ENCODE measurements around the gene ATXN10.

DNA sequence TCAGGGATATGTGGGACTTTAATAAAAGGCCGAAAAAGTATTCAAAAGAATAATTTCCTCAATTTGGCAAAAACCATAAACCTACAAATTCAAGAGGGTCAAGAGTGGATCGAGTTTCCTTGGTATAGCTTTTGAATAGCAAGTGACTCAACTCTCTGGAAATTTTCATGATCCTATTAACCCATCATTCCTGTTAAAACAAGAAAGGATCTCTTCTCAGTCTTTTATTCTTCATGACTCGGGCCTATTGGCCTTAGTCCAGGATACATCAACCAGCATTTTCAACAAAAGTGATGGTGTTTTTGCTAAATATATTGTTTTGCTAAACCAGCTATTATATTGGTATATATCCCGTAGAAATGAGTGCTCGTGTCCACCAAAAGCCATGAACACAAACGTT is 110.3 kb downstream of the ATXN10 start:
- TF ChIP-seq, protein P1, sequence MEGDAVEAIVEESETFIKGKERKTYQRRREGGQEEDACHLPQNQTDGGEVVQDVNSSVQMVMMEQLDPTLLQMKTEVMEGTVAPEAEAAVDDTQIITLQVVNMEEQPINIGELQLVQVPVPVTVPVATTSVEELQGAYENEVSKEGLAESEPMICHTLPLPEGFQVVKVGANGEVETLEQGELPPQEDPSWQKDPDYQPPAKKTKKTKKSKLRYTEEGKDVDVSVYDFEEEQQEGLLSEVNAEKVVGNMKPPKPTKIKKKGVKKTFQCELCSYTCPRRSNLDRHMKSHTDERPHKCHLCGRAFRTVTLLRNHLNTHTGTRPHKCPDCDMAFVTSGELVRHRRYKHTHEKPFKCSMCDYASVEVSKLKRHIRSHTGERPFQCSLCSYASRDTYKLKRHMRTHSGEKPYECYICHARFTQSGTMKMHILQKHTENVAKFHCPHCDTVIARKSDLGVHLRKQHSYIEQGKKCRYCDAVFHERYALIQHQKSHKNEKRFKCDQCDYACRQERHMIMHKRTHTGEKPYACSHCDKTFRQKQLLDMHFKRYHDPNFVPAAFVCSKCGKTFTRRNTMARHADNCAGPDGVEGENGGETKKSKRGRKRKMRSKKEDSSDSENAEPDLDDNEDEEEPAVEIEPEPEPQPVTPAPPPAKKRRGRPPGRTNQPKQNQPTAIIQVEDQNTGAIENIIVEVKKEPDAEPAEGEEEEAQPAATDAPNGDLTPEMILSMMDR (IDR thresholded peaks at IDR 0.05): no peak
- TF ChIP-seq POLR2A (IDR thresholded peaks at IDR 0.05): no peak
